CD4-positive, alpha-beta T cell treated with Interferon gamma for 1 hour (primary cell): Measurements from ENCODE around the gene LASP1.
"Not testable (repeated sequence)": the region's sequence is repeated elsewhere in the genome, so short reads cannot be mapped to it uniquely, and the experiment has no call there.

Source experiments
- DNase-seq: peaks from one replicate; pipeline ENCODE4 v3.0.0-alpha.2; 2020

The LASP1 gene

DNA sequence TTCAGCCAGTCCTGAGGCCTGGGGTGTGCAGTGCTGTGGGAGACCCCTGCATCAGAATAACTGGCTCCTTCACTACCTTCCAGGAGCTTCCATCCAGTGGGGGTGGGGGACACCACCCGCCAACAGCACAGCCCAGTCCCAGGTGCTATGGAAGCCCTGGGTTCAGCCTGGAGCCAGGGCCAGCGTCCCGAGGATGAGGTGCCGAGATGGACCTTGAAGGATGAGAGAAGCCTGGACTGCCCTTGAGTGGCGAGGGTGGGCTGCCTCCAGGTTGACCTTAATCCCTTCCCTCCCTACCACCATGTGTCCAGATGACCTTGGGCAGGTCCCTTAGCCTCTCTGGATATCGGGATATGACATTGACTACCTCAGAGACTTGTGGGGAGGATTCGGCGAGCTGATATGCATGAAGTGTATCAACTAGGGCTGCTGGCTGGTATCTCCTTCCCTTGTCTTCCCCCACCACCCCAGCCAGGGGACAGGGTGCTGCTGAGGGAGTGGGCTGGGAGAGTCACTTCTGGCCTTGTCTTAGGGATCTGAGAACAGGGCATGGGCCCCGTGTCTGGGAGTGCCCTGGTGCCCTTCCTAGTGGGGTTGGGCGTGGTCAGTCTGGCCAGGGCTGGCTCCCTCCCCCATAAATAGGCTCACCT lies 41.3 kb downstream of the LASP1 start:
- DNase-seq: no peak

GRCh38 chr17:38911731-38912081 lies 41.8 kb downstream of the LASP1 start:
- DNase-seq: not testable (repeated sequence)

DNA sequence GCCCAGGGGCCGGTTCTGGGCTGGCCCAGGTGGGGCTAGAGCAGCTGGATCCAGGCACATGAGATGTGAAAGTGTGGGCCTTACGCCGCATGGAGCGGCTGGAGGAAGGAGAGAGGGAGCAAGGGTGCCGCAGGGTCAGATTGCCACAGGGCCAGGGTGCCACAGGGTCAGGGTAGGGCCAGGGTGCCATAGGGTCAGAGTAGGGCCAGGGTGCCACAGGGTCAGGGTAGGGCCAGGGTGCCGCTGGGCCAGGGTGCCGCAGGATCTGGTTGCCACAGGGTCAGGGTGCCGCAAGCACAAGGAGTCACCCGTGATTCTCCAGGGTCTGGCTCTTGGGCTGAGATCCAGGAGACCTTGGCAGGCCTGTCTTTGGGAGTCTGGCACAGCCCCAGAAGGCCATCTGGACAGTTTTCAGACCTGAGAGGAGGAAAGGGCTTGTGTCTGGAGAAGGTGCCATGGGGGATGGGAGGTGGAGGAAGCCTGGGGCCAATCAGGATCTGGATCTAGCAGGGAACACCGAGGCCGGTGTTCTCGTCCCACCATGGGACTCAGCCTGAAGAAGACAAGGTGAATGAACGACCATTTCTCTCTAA lies 42.5 kb downstream of the LASP1 start:
- no peak for DNase-seq

DNA sequence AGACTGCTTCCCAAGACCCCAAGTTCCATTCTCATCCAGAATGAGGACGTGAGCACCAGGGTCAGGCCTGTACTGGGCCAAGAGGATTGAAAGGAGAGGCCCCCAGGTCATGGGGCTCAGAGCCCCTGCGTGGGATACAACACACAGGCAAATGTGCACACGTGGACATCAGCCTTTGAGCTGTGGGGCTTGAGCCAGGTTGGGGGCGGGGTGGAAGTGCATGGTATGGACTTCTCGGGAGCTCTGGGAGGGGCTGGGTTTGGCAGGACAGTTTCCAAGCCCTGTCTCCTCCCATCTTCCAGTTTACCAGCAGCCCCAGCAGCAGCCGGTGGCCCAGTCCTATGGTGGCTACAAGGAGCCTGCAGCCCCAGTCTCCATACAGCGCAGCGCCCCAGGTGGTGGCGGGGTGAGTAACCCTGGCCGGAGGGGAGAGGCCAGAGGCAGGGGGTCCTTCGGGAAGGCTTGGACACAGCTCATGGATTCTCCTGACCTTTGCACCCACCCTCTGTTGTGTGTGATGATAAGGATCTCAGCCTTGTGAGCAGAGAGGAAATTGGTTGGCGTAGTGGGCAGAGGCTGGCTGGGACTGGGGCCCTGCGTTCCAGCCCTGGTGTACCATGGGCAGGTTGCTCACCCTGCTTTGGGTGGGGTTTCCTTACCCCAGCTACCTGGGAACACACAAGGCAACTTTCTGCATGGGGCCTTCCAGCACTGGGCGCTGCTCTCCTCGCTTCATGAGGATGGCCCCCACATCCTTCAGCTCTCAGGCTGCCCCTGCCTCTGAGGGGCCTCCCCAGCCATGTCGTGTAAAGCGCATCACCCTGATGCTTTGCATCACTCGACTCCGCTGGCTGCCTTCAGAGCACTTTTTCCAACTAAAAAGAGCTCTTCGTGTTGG lies 45.1 kb downstream of the LASP1 start:
- no peak for DNase-seq

DNA sequence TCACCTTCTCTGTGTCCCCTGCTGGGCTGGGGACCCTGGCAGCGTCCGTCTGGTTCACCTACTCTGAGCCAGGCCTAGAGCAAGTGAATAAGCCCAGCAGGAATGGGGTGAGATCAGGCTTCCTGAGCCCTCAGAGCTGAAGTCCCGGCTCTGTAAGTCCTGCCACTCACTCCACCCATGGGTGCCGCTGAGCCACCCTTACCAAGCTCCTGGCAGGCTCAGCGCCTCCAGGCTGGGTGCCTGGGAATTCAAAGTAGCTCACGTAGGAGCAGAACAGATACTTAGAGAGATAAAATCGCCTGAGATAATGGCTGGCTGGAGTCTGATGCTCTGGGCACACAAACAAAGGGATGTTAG lies 45.8 kb downstream of the LASP1 start:
- DNase-seq: no peak

- DNase-seq: no peak
These were observed 46.9 kb downstream of the LASP1 start for GRCh38 chr17:38916771-38917170.

DNA sequence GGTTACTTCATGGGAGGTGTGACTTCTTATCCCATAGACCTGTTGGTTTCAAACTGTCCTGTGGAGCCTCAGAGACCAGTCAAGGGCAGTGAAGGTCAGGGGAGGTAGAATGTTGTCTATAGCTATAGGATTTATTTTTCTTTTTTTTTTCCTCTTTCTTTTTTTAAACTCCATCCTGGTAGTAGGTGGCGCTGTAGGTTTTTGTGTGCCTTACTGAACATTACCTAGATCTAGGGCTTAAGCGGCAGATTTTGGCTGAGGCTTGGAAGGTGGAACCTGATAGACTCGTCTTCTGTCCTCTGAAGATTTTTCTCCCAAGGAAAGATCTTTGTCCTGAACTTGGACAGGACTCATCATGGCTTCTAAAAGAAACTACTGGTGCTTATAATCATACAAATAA lies 47.4 kb downstream of the LASP1 start:
- no peak for DNase-seq

DNA sequence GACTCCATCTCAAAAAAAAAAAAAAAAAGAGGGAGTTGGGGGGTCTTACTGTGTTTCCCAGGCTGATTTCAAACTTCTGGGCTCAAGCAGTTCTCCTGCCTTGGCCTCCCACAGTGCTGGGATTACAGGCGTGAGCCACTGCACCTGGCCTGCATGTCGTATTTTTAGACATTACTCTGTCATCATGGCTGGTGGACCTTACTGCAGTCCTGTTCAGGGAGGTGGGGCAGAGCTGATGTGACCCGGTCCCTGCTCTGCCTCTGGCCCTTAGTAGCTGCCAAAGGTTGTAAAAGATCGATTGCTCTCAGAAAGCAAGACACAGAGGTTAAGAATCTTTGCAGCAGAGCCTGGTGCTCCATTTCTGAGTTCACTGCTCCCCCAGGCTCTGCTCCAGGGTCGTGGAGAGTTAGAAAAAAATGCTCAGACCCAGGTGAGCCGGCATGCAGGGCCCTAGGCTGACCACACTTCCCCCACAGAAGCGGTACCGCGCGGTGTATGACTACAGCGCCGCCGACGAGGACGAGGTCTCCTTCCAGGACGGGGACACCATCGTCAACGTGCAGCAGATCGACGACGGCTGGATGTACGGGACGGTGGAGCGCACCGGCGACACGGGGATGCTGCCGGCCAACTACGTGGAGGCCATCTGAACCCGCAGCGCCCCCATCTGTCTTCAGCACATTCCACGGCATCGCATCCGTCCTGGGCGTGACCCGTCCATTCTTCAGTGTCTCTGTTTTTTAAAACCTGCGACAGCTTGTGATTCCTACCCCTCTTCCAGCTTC lies 48.5 kb downstream of the LASP1 start:
- DNase-seq: no peak

DNA sequence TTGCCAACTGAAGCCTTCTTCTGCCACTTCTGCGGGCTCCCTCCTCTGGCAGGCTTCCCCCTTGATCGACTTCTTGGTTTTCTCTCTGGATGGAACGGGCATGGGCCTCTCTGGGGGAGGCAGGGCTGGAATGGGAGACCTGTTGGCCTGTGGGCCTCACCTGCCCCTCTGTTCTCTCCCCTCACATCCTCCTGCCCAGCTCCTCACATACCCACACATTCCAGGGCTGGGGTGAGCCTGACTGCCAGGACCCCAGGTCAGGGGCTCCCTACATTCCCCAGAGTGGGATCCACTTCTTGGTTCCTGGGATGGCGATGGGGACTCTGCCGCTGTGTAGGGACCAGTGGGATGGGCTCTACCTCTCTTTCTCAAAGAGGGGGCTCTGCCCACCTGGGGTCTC lies 49.1 kb downstream of the LASP1 start:
- DNase-seq: no peak

DNA sequence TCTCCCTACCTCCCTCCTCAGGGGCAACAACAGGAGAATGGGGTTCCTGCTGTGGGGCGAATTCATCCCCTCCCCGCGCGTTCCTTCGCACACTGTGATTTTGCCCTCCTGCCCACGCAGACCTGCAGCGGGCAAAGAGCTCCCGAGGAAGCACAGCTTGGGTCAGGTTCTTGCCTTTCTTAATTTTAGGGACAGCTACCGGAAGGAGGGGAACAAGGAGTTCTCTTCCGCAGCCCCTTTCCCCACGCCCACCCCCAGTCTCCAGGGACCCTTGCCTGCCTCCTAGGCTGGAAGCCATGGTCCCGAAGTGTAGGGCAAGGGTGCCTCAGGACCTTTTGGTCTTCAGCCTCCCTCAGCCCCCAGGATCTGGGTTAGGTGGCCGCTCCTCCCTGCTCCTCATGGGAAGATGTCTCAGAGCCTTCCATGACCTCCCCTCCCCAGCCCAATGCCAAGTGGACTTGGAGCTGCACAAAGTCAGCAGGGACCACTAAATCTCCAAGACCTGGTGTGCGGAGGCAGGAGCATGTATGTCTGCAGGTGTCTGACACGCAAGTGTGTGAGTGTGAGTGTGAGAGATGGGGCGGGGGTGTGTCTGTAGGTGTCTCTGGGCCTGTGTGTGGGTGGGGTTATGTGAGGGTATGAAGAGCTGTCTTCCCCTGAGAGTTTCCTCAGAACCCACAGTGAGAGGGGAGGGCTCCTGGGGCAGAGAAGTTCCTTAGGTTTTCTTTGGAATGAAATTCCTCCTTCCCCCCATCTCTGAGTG lies 49.6 kb downstream of the LASP1 start:
- no peak for DNase-seq

- DNase-seq: no peak
These were observed 50.8 kb downstream of the LASP1 start for GRCh38 chr17:38920374-38921291.

DNA sequence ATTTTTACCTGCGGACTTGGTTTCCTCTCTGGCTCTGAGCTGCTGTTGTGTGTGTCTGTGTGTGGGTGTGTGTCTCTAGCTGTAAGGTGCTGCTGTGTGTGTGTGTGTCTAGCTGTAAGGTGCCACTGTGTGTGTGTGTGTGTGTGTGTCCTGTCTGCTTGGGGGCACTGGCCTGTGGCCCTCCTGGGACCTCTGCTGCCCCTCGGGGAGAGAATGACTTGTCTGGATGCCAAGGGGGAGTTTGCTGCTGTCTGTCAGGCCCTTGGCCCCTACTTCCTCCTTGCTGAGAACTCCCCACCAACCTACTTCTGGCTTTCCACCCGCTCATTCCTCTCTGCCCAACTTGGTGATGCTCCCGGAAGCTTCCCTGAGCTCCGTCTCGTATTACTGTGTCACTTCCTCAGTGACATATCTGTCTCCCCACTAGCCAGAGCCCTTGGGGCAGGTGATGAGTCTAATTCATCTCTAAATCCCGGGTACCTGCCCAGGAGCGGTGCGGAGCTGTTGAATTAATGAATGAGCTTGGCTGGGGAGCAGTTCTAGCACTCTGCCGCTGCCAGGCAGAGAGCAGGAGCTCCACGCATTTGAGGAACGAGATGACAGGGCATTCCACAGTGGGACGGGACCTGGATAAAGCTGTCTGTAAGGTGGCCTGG lies 52.0 kb downstream of the LASP1 start:
- DNase-seq: no peak

GRCh38 chr17:38922538-38923297 lies 52.9 kb downstream of the LASP1 start:
- no peak for DNase-seq

DNA sequence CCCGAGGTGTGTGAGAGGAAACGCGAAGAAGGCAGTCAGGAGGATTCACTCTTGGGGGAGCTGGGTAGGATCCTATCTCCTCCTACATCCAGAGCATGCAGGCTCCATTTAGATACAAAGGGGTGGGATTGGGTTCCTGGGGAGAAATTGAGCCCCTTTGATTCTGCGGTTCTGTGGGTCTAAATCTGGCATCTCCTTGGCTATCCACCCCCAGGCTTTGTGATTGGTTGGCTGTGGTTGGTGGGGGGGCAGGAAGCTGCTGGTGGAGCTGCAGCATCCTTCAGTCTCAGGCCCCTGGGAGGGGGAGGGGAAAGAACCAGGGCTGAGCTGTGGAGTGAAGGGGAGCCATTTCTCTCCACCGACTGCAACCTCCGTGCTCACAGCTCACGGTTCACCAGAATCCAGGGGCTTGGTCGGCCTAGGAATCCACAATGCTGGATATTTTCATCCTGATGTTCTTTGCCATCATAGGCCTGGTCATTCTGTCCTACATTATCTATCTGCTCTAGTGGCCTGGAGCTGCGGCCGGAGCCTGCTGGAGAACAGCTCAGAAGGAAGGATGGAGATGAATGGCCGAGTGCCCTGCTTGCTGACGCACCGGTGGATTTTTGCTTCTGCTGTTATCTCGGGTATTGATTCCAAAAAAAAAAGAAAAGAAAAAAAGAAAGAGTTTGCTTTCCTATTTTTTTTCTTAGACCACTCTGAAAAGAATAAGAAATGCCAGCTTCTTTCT lies 55.6 kb downstream of the LASP1 start, which contains the start of gene LASP1NB:
Gene LASP1NB, plus strand, starts transcription at position 352 of the 733 bp plus-strand sequence.
- DNase-seq: peak; percentile 50

GRCh38 chr17:38926293-38927070 lies 56.6 kb downstream of the LASP1 start:
- DNase-seq: no peak

- DNase-seq: not testable (repeated sequence)
These were observed 60.9 kb downstream of the LASP1 start for GRCh38 chr17:38930782-38931181.

- not testable (repeated sequence) for DNase-seq
These were observed 64.1 kb downstream of the LASP1 start for GRCh38 chr17:38933962-38934361.

- DNase-seq: no peak
These were observed 70.1 kb downstream of the LASP1 start for GRCh38 chr17:38939987-38940386.
